ENCODE results near the gene LETM1. TPM values are rescaled to one million over a fixed set of nuclear protein-coding genes. Genes with fewer than 3 reads are reported as not detected.

Gene LETM1
- total and polyA plus RNA-seq, 2 experiments from 2014 or later: 23.3 to 68.9 TPM

GRCh38 chr4:1830642-1831228 is 25.2 kb downstream of the LETM1 start:
- TF ChIP-seq STAT1 (IDR thresholded peaks at IDR 0.05; ENCODE audit: unreplicated experiment) (no peak), REST (IDR thresholded peaks at IDR 0.05; ENCODE audit: unreplicated experiment) (no peak), JUNB (IDR thresholded peaks at IDR 0.05; ENCODE audit: unreplicated experiment) (no peak), EZH2phosphoT487 (IDR thresholded peaks at IDR 0.05; ENCODE audit: unreplicated experiment) (no peak)
- Histone ChIP-seq H3K36me3 (ENCODE audit: insufficient read depth) (peaks cover 3% of the 10 kb centered on the region; the same call in 1 of the 2 replicates), H3K4me2 (no peak overlapping the region), H4K20me1 (replicated peaks; ENCODE audit: insufficient read depth) (no peaks in the 10 kb centered on the region), H3K4me1 (ENCODE audit: insufficient read depth) (no peaks in the 10 kb centered on the region), H3K27ac (ENCODE audit: low read depth) (no peak overlapping the region), H2AFZ (no peak overlapping the region), H3K9me2 (ENCODE audit: insufficient read depth) (no peaks in the 10 kb centered on the region), H3K4me3 (no peak overlapping the region), H3K27me3 (ENCODE audit: insufficient read depth) (no peaks in the 10 kb centered on the region), H3F3A (replicated peaks; ENCODE audit: low read depth) (no peaks in the 10 kb centered on the region; the same call in 1 of the 2 replicates), H3K79me2 (replicated peaks; ENCODE audit: insufficient read depth) (no peaks in the 10 kb centered on the region)
- H3K9me3 Mint-ChIP-seq: peaks cover 14% of the 10 kb centered on the region
- H3K27ac Mint-ChIP-seq: peak overlapping the region; percentile 56; the same call in 1 of the 2 replicates
- peaks cover 62% of the 10 kb centered on the region for H3K36me3 Mint-ChIP-seq (ENCODE audit: low read depth)
- DNase-seq (ENCODE audit: low spot score) (no peak), ATAC-seq (no peak)
- no peak overlapping the region for H3K4me3 Mint-ChIP-seq
- H3K4me1 Mint-ChIP-seq: peaks cover 10% of the 10 kb centered on the region
- H3K27me3 Mint-ChIP-seq (ENCODE audit: insufficient read depth, low read depth, poor library complexity): peaks cover 14% of the 10 kb centered on the region

GRCh38 chr4:1830234-1830633 is 25.7 kb downstream of the LETM1 start:
- peak overlapping the region; percentile 17; the same call in 1 of the 2 replicates for H3K27ac ChIP-seq (ENCODE audit: low read depth)
- Mint-ChIP-seq H3K4me1 (peaks cover 10% of the 10 kb centered on the region), H3K27ac (0 out of 2 replicates have a peak overlapping the region, but pooled peaks have one; percentile 70), H3K27me3 (ENCODE audit: insufficient read depth, low read depth, poor library complexity) (peaks cover 14% of the 10 kb centered on the region), H3K36me3 (ENCODE audit: low read depth) (peaks cover 61% of the 10 kb centered on the region), H3K9me3 (peaks cover 14% of the 10 kb centered on the region), H3K4me3 (no peak overlapping the region; the same call in 2 of the 3 replicates)
- no peak overlapping the region for H2AFZ ChIP-seq
- no peak for ATAC-seq
- H3K4me3 ChIP-seq: no peak overlapping the region
- H4K20me1 ChIP-seq (replicated peaks; ENCODE audit: insufficient read depth): no peaks in the 10 kb centered on the region
- H3K79me2 ChIP-seq (replicated peaks; ENCODE audit: insufficient read depth): no peaks in the 10 kb centered on the region
- no peak for DNase-seq (ENCODE audit: low spot score)
- H3K9me2 ChIP-seq (ENCODE audit: insufficient read depth): no peaks in the 10 kb centered on the region
- H3K36me3 ChIP-seq (ENCODE audit: insufficient read depth): peaks cover 3% of the 10 kb centered on the region; the same call in 1 of the 2 replicates
- no peaks in the 10 kb centered on the region for H3K27me3 ChIP-seq (ENCODE audit: insufficient read depth)
- no peaks in the 10 kb centered on the region for H3K4me1 ChIP-seq (ENCODE audit: insufficient read depth)
- no peak overlapping the region for H3K4me2 ChIP-seq
- no peaks in the 10 kb centered on the region; the same call in 1 of the 2 replicates for H3F3A ChIP-seq (replicated peaks; ENCODE audit: low read depth)
- no peak for TF ChIP-seq JUNB (IDR thresholded peaks at IDR 0.05; ENCODE audit: unreplicated experiment)
- TF ChIP-seq POLR2AphosphoS5 (IDR thresholded peaks at IDR 0.05; ENCODE audit: low read depth): no peak
- no peak for TF ChIP-seq ZNF331 (CRISPR knock-in tag; IDR thresholded peaks at IDR 0.05; ENCODE audit: low read depth)
- no peak for TF ChIP-seq EZH2phosphoT487 (IDR thresholded peaks at IDR 0.05; ENCODE audit: unreplicated experiment)
- no peak for TF ChIP-seq ZNF114 (CRISPR knock-in tag; IDR thresholded peaks at IDR 0.05)
- no peak for TF ChIP-seq EZH2 (IDR thresholded peaks at IDR 0.05; ENCODE audit: low read depth, unreplicated experiment)
- no peak for TF ChIP-seq CREB1 (CRISPR knock-in tag; IDR thresholded peaks at IDR 0.05; ENCODE audit: low read depth)
- no peak for TF ChIP-seq NANOG (IDR thresholded peaks at IDR 0.05; ENCODE audit: borderline replicate concordance)
- TF ChIP-seq, protein P1, sequence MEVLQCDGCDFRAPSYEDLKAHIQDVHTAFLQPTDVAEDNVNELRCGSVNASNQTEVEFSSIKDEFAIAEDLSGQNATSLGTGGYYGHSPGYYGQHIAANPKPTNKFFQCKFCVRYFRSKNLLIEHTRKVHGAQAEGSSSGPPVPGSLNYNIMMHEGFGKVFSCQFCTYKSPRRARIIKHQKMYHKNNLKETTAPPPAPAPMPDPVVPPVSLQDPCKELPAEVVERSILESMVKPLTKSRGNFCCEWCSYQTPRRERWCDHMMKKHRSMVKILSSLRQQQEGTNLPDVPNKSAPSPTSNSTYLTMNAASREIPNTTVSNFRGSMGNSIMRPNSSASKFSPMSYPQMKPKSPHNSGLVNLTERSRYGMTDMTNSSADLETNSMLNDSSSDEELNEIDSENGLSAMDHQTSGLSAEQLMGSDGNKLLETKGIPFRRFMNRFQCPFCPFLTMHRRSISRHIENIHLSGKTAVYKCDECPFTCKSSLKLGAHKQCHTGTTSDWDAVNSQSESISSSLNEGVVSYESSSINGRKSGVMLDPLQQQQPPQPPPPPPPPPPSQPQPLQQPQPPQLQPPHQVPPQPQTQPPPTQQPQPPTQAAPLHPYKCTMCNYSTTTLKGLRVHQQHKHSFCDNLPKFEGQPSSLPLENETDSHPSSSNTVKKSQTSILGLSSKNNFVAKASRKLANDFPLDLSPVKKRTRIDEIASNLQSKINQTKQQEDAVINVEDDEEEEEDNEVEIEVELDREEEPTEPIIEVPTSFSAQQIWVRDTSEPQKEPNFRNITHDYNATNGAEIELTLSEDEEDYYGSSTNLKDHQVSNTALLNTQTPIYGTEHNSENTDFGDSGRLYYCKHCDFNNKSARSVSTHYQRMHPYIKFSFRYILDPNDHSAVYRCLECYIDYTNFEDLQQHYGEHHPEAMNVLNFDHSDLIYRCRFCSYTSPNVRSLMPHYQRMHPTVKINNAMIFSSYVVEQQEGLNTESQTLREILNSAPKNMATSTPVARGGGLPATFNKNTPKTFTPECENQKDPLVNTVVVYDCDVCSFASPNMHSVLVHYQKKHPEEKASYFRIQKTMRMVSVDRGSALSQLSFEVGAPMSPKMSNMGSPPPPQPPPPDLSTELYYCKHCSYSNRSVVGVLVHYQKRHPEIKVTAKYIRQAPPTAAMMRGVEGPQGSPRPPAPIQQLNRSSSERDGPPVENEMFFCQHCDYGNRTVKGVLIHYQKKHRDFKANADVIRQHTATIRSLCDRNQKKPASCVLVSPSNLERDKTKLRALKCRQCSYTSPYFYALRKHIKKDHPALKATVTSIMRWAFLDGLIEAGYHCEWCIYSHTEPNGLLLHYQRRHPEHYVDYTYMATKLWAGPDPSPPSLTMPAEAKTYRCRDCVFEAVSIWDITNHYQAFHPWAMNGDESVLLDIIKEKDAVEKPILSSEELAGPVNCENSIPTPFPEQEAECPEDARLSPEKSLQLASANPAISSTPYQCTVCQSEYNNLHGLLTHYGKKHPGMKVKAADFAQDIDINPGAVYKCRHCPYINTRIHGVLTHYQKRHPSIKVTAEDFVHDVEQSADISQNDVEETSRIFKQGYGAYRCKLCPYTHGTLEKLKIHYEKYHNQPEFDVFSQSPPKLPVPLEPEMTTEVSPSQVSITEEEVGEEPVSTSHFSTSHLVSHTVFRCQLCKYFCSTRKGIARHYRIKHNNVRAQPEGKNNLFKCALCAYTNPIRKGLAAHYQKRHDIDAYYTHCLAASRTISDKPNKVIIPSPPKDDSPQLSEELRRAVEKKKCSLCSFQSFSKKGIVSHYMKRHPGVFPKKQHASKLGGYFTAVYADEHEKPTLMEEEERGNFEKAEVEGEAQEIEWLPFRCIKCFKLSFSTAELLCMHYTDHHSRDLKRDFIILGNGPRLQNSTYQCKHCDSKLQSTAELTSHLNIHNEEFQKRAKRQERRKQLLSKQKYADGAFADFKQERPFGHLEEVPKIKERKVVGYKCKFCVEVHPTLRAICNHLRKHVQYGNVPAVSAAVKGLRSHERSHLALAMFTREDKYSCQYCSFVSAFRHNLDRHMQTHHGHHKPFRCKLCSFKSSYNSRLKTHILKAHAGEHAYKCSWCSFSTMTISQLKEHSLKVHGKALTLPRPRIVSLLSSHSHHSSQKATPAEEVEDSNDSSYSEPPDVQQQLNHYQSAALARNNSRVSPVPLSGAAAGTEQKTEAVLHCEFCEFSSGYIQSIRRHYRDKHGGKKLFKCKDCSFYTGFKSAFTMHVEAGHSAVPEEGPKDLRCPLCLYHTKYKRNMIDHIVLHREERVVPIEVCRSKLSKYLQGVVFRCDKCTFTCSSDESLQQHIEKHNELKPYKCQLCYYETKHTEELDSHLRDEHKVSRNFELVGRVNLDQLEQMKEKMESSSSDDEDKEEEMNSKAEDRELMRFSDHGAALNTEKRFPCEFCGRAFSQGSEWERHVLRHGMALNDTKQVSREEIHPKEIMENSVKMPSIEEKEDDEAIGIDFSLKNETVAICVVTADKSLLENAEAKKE (CRISPR knock-in tag; IDR thresholded peaks at IDR 0.05): no peak

Data from GM23338 (cell line).